CD4-positive, alpha-beta T cell treated with Interleukin-15 for 4 hours (primary cell): Measurements from ENCODE around the gene TTYH3.

Experiments
- DNase-seq: peaks from one replicate; pipeline ENCODE4 v3.0.0-alpha.2; 2020; ENCODE audit warnings: low spot score

The TTYH3 gene

GRCh38 chr7:2617325-2617905 is 14.4 kb upstream of the TTYH3 start:
- DNase-seq, result no peak

GRCh38 chr7:2619116-2619515 is 12.7 kb upstream of the TTYH3 start:
- no peak for DNase-seq

GRCh38 chr7:2621061-2621828 is 10.5 kb upstream of the TTYH3 start:
- no peak for DNase-seq

GRCh38 chr7:2621948-2622640 is 9.7 kb upstream of the TTYH3 start:
- no peak for DNase-seq

- DNase-seq, result no peak
Observed at GRCh38 chr7:2622869-2623697, 8.7 kb upstream of the TTYH3 start.

- no peak for DNase-seq
Observed at GRCh38 chr7:2623698-2624014, 8.1 kb upstream of the TTYH3 start.

GRCh38 chr7:2624293-2624886 is 7.4 kb upstream of the TTYH3 start:
- no peak for DNase-seq

- no peak for DNase-seq
Observed at GRCh38 chr7:2626498-2627117, 5.2 kb upstream of the TTYH3 start.

- no peak for DNase-seq
Observed at GRCh38 chr7:2627258-2628129, 4.3 kb upstream of the TTYH3 start.

GRCh38 chr7:2628130-2628482 is 3.7 kb upstream of the TTYH3 start:
- DNase-seq, result no peak

- DNase-seq, result no peak
Observed at GRCh38 chr7:2628891-2629290, 2.9 kb upstream of the TTYH3 start.

GRCh38 chr7:2629746-2630681 is 1.8 kb upstream of the TTYH3 start:
- DNase-seq, result no peak

GRCh38 chr7:2632733-2633537 is 1.1 kb downstream of the TTYH3 start:
- peak; percentile 17 for DNase-seq

- no peak for DNase-seq
Observed at GRCh38 chr7:2633538-2634266, 1.9 kb downstream of the TTYH3 start.

GRCh38 chr7:2634267-2635145 is 2.7 kb downstream of the TTYH3 start:
- no peak for DNase-seq

- DNase-seq, result no peak
Observed at GRCh38 chr7:2635148-2635668, 3.4 kb downstream of the TTYH3 start.
